Mucosa of rectum (tissue), 2 donors: ENCODE data around the gene TDRD5.
"Not testable (repeated sequence)": the region's sequence is repeated elsewhere in the genome, so short reads cannot be mapped to it uniquely, and the experiment has no call there.

ENCODE experiments used
- H3K27ac ChIP-seq, 2 donors: one replicate each; pipeline ENCODE4 v1.7.0; 2013; ENCODE audit warnings: inconsistent platforms in 2 of 2, low read depth in 2 of 2, low read length in 2 of 2
- H3K27me3 ChIP-seq, 2 donors: one replicate each; pipeline ENCODE4 v1.7.0; 2013; ENCODE audit warnings: low read length in 2 of 2; ENCODE audit not compliant: control insufficient read depth in 2 of 2, insufficient read depth in 2 of 2
- H3K36me3 ChIP-seq, 2 donors: one replicate each; pipeline ENCODE4 v1.7.0; 2013; ENCODE audit warnings: low read length in 2 of 2; ENCODE audit not compliant: control insufficient read depth in 2 of 2, insufficient read depth in 2 of 2
- H3K4me1 ChIP-seq, 2 donors: one replicate each; pipeline ENCODE4 v1.7.0; 2013; ENCODE audit warnings: low read length in 2 of 2, mild to moderate bottlenecking in 1 of 2; ENCODE audit not compliant: control insufficient read depth in 2 of 2, insufficient read depth in 2 of 2
- H3K4me3 ChIP-seq, 2 donors: one replicate each; pipeline ENCODE4 v1.7.0; 2013; ENCODE audit warnings: low read length in 2 of 2
- H3K9ac ChIP-seq, 2 donors: one replicate each; pipeline ENCODE4 v1.7.0; 2013; ENCODE audit warnings: low read length in 2 of 2, low read depth in 1 of 2, mild to moderate bottlenecking in 1 of 2
- H3K9me3 ChIP-seq, 2 donors: one replicate each; pipeline ENCODE4 v1.7.0; 2013; ENCODE audit warnings: low read length in 2 of 2; ENCODE audit not compliant: control insufficient read depth in 2 of 2
- donor health status: healthy.
- donor health status: Normal muscosa, but diverticular disease.

TDRD5 gene

GRCh38 chr1:179599623-179600249 is 8.1 kb downstream of the TDRD5 start:
- no peak overlapping the region for H3K9ac ChIP-seq
- H3K4me3 ChIP-seq = no peak overlapping the region
- no peaks in the 10 kb centered on the region for H3K9me3 ChIP-seq
- H3K4me1 ChIP-seq = no peaks in the 10 kb centered on the region
- H3K36me3 ChIP-seq = no peaks in the 10 kb centered on the region
- no peak overlapping the region for H3K27ac ChIP-seq
- H3K27me3 ChIP-seq = no peaks in the 10 kb centered on the region

- Histone ChIP-seq H3K9me3 (no peaks in the 10 kb centered on the region), H3K27me3 (no peaks in the 10 kb centered on the region), H3K4me3 (no peak overlapping the region), H3K9ac (no peak overlapping the region), H3K27ac (no peak overlapping the region), H3K36me3 (no peaks in the 10 kb centered on the region), H3K4me1 (no peaks in the 10 kb centered on the region)
Observed at GRCh38 chr1:179601093-179601492, 9.5 kb downstream of the TDRD5 start.

DNA sequence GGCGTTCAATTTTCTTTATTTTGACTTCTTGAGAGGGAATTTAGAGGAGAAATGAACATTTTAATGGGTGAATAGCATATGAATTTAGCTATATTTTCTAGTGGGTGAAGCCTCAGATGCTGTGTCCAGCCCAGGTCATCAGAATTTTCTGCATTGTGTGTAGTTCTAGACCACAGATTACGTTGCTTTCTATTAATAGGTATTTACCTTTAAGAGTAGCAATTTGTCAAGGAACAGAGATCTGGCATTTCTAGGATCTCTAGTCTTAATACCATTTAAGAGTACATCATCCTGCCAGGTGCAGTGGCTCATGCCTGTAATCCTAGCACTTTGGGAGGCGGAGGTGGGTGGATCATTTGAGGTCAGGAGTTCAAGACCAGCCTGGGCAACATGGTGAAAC is 20.7 kb downstream of the TDRD5 start:
- Histone ChIP-seq H3K9me3 (no peaks in the 10 kb centered on the region), H3K36me3 (no peaks in the 10 kb centered on the region), H3K4me1 (no peaks in the 10 kb centered on the region), H3K27me3 (no peaks in the 10 kb centered on the region), H3K27ac (no peak overlapping the region), H3K4me3 (no peak overlapping the region), H3K9ac (no peak overlapping the region)

- Histone ChIP-seq H3K4me3 (no peak overlapping the region), H3K4me1 (no peaks in the 10 kb centered on the region), H3K27ac (no peak overlapping the region), H3K27me3 (no peaks in the 10 kb centered on the region), H3K36me3 (no peaks in the 10 kb centered on the region), H3K9me3 (no peaks in the 10 kb centered on the region), H3K9ac (no peak overlapping the region)
Observed at GRCh38 chr1:179630719-179631118, 39.1 kb downstream of the TDRD5 start.

DNA sequence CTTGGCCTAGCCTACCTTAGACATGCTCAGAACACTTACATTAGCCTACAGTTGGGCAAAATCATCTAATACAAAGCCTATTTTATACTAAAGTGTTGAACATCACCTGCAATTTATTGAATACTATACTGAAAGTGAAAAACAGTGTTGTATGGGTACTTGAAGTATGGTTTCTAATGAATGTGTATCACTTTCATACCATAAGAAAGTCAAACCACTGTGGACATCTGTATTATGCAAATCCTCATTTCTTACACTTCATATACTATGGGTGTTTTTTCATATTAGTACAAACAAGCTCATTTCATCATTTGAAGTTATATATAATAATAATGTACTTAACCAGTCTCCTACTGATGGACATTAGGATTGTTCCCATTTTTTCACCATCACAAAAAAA is 41.2 kb downstream of the TDRD5 start:
- no peaks in the 10 kb centered on the region for H3K4me1 ChIP-seq
- H3K27ac ChIP-seq = no peak overlapping the region
- no peak overlapping the region for H3K9ac ChIP-seq
- no peaks in the 10 kb centered on the region for H3K27me3 ChIP-seq
- H3K36me3 ChIP-seq = no peaks in the 10 kb centered on the region
- H3K4me3 ChIP-seq = no peak overlapping the region
- H3K9me3 ChIP-seq = no peaks in the 10 kb centered on the region

- Histone ChIP-seq H3K9ac (no peak overlapping the region), H3K27me3 (no peaks in the 10 kb centered on the region), H3K9me3 (no peaks in the 10 kb centered on the region), H3K4me3 (no peak overlapping the region), H3K36me3 (no peaks in the 10 kb centered on the region), H3K27ac (no peak overlapping the region), H3K4me1 (no peaks in the 10 kb centered on the region)
Observed at GRCh38 chr1:179637211-179637860, 45.7 kb downstream of the TDRD5 start.

DNA sequence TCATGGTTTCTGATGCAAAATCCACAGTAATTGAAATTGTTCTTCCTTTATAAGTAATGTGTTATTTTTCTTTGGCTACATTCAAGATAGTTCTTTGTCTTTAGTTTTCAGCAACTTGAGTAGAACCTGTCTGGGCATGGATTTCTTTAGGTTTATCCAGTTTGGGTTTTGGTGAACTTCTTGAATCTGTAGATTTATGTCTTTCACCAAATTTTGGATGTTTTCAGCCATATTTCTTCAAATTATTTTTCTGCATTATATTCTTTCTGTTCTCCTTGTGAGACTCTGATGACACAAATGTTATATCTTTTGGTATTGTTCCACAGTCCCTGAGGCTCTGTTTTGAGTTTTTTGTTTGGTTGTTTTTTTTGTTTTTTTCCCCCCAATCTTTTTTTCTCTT is 69.4 kb downstream of the TDRD5 start:
- H3K9ac ChIP-seq = no peak overlapping the region
- no peak overlapping the region for H3K27ac ChIP-seq
- H3K4me1 ChIP-seq = no peaks in the 10 kb centered on the region
- no peaks in the 10 kb centered on the region for H3K9me3 ChIP-seq
- no peaks in the 10 kb centered on the region for H3K27me3 ChIP-seq
- no peaks in the 10 kb centered on the region for H3K36me3 ChIP-seq
- no peak overlapping the region for H3K4me3 ChIP-seq

DNA sequence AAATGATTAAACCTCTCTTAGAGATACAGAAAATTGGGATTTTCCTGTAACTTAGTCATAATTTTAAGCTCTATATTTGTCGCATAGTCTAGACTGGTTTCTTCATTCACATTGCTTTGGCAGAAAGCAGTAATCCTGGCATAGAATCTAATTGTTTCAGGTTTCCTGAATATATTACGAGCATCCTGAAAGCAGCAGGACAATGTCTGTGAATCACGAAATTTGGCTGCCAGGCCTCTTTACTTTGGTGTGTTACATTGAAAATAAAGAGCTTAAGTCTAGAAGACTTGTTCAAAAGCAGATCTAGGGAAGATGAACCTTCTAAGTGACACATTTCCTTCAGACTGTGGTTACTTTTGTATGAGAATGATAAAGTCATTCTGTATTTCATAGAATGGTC is 72.2 kb downstream of the TDRD5 start:
- H3K9me3 ChIP-seq = no peaks in the 10 kb centered on the region
- H3K4me1 ChIP-seq = no peaks in the 10 kb centered on the region
- no peaks in the 10 kb centered on the region for H3K36me3 ChIP-seq
- no peak overlapping the region for H3K27ac ChIP-seq
- H3K9ac ChIP-seq = no peak overlapping the region
- H3K4me3 ChIP-seq = no peak overlapping the region
- no peaks in the 10 kb centered on the region for H3K27me3 ChIP-seq

GRCh38 chr1:179677882-179678281 is 86.2 kb downstream of the TDRD5 start:
- no peaks in the 10 kb centered on the region for H3K36me3 ChIP-seq
- H3K4me1 ChIP-seq = no peaks in the 10 kb centered on the region
- no peak overlapping the region for H3K27ac ChIP-seq
- no peaks in the 10 kb centered on the region for H3K27me3 ChIP-seq
- H3K9ac ChIP-seq = no peak overlapping the region
- no peaks in the 10 kb centered on the region for H3K9me3 ChIP-seq
- no peak overlapping the region for H3K4me3 ChIP-seq

GRCh38 chr1:179694530-179694929 is 102.9 kb downstream of the TDRD5 start:
- not testable (repeated sequence) for H3K27ac ChIP-seq, H3K4me3 ChIP-seq, H3K9me3 ChIP-seq, H3K9ac ChIP-seq, H3K36me3 ChIP-seq, H3K4me1 ChIP-seq, H3K27me3 ChIP-seq
